Fibroblast of lung (primary cell): Measurements from ENCODE around the gene CRYGA. TPM values are rescaled to one million over a fixed set of nuclear protein-coding genes. Genes with fewer than 3 reads are reported as not detected.

Experiments used
- DNase-seq, 2 donors: peaks; one replicate each; pipeline versions ENCODE4 v3.0.0 to v3.0.0-alpha.2; 2010; ENCODE audit warnings: low read depth in 2 of 2
- H2AFZ ChIP-seq: 2 replicates; pipeline ENCODE4 v1.5.1; 2012; ENCODE audit warnings: low read length, control low read depth, inconsistent platforms
- H3K27ac ChIP-seq: 2 replicates; pipeline ENCODE4 v1.5.1; 2011; ENCODE audit warnings: low read length, control low read depth; ENCODE audit not compliant: insufficient read depth
- H3K27me3 ChIP-seq: 2 replicates; pipeline ENCODE4 v1.5.1; 2011; ENCODE audit warnings: mild to moderate bottlenecking, low read length; ENCODE audit not compliant: control insufficient read depth, insufficient read depth
- H3K36me3 ChIP-seq: 2 replicates; pipeline ENCODE4 v1.5.1; 2011; ENCODE audit warnings: low read length; ENCODE audit not compliant: control insufficient read depth, insufficient read depth
- H3K4me1 ChIP-seq: 2 replicates; pipeline ENCODE4 v1.5.1; 2011; ENCODE audit warnings: low read length; ENCODE audit not compliant: control insufficient read depth, insufficient read depth; ENCODE audit errors: extremely low read depth
- H3K4me2 ChIP-seq: 2 replicates; pipeline ENCODE4 v1.5.1; 2011; ENCODE audit warnings: low read length, control low read depth; ENCODE audit not compliant: insufficient read depth; ENCODE audit errors: extremely low read depth
- H3K4me3 ChIP-seq, 4 experiments: fragments of 200-600 bp in 1 of 4; sonication (generic) in 1 of 4; replicated peaks in 1 of 4; 2 replicates each; pipeline ENCODE4 v1.5.1; 2011 to 2016; ENCODE audit warnings: low read length in 4 of 4, low read depth in 3 of 4, mild to moderate bottlenecking in 3 of 4, control low read depth in 2 of 4, inconsistent platforms in 1 of 4, mixed read lengths in 1 of 4; ENCODE audit not compliant: insufficient read depth in 1 of 4; ENCODE audit errors: control extremely low read depth in 1 of 4
- H3K79me2 ChIP-seq: 2 replicates; pipeline ENCODE4 v1.5.1; 2012; ENCODE audit warnings: mild to moderate bottlenecking, low read length, inconsistent platforms; ENCODE audit not compliant: control insufficient read depth, insufficient read depth
- H3K9ac ChIP-seq: 2 replicates; pipeline ENCODE4 v1.5.1; 2011; ENCODE audit warnings: mild to moderate bottlenecking, low read length, control low read depth; ENCODE audit not compliant: insufficient read depth
- H3K9me3 ChIP-seq: 2 replicates; pipeline ENCODE4 v1.5.1; 2012; ENCODE audit warnings: low read depth, low read length; ENCODE audit not compliant: control insufficient read depth, insufficient read depth
- H4K20me1 ChIP-seq: 2 replicates; pipeline ENCODE4 v1.5.1; 2011; ENCODE audit warnings: low read length; ENCODE audit not compliant: control insufficient read depth, insufficient read depth; ENCODE audit errors: extremely low read depth
- EZH2 ChIP-seq: IDR thresholded peaks from 2 replicates; pipeline ENCODE4 v1.5.1; 2012; ENCODE audit warnings: low read length, control low read depth, mild to moderate bottlenecking; ENCODE audit errors: missing control alignments
- polyA plus RNA-seq, 2 donors: library from polyadenylated mRNA; depleted of rRNA in 1 of 2; stranded (reverse) in 1 of 2; unstranded in 1 of 2; fragments of >200 nt; gene quantifications; 2 replicates each; pipeline ENCODE4 v1.2.1, GENCODE V29; 2011 to 2012; ENCODE audit warnings: missing spikeins in 1 of 2
- total RNA-seq: library from RNA; depleted of rRNA; stranded (reverse); fragments of >200 nt; gene quantifications from 2 replicates; pipeline ENCODE4 v1.2.1, GENCODE V29; 2014
- TF ChIP-seq, protein P1 (sequence below), 2 donors: IDR thresholded peaks in 1 of 2; conservative IDR thresholded peaks in 1 of 2; 1 replicate in 1 of 2; 2 replicates in 1 of 2; pipeline ENCODE4 v1.5.1; 2011 to 2012; ENCODE audit warnings: low read length in 2 of 2, control low read depth in 1 of 2, inconsistent platforms in 1 of 2, low read depth in 1 of 2, mild to moderate bottlenecking in 1 of 2

CRYGA gene
- total and polyA plus RNA-seq, 2 donors (not counting 1 experiment from before 2014, with no cell fraction given): not detected

GRCh38 chr2:208153156-208153555 lies 10.2 kb downstream of the CRYGA start:
- peak in 1 of 2 donors; percentile 33 for DNase-seq
- no peak overlapping the region for H3K4me3 ChIP-seq
- no peaks in the 10 kb centered on the region for H3K36me3 ChIP-seq

DNA sequence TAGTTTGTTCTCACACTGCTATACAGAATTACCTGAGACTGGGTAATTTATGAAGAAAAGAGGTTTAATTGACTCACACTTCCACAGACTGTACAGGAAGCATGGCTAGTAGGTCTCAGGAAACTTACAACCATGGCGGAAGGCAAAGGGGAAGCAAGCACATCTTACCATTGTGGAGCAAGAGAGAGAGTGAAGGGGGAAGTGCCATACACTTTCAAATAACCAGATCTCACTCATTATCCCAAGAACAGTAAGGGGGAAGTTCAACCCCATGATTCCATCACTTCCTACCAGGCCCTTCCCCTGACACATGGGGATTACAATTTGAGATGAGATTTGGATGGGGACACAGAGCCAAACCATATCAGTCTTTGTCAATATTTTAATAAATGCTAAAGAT lies 12.4 kb downstream of the CRYGA start:
- no peaks in the 10 kb centered on the region for H4K20me1 ChIP-seq
- no peak overlapping the region for H3K4me3 ChIP-seq
- no peak overlapping the region for H3K9ac ChIP-seq
- TF ChIP-seq EZH2: no peak
- TF ChIP-seq, protein P1, sequence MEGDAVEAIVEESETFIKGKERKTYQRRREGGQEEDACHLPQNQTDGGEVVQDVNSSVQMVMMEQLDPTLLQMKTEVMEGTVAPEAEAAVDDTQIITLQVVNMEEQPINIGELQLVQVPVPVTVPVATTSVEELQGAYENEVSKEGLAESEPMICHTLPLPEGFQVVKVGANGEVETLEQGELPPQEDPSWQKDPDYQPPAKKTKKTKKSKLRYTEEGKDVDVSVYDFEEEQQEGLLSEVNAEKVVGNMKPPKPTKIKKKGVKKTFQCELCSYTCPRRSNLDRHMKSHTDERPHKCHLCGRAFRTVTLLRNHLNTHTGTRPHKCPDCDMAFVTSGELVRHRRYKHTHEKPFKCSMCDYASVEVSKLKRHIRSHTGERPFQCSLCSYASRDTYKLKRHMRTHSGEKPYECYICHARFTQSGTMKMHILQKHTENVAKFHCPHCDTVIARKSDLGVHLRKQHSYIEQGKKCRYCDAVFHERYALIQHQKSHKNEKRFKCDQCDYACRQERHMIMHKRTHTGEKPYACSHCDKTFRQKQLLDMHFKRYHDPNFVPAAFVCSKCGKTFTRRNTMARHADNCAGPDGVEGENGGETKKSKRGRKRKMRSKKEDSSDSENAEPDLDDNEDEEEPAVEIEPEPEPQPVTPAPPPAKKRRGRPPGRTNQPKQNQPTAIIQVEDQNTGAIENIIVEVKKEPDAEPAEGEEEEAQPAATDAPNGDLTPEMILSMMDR (conservative IDR thresholded peaks at IDR 0.05 in 1 of 2, IDR thresholded peaks at IDR 0.05 in 1 of 2; ENCODE audit: low read depth in 1 of 2, low read length in 2 of 2): no peak
- H3K27ac ChIP-seq: no peak overlapping the region
- DNase-seq: no peak
- H3K27me3 ChIP-seq: no peaks in the 10 kb centered on the region
- H3K79me2 ChIP-seq: no peaks in the 10 kb centered on the region
- H3K9me3 ChIP-seq: no peaks in the 10 kb centered on the region
- H3K36me3 ChIP-seq: no peaks in the 10 kb centered on the region
- H2AFZ ChIP-seq: no peak overlapping the region
- no peak overlapping the region for H3K4me2 ChIP-seq
- H3K4me1 ChIP-seq: no peaks in the 10 kb centered on the region

More at GRCh38 chr2:208153156-208153555, 10.2 kb downstream of the CRYGA start:
- H3K27me3 ChIP-seq: no peaks in the 10 kb centered on the region
- H3K9ac ChIP-seq: no peak overlapping the region
- H3K79me2 ChIP-seq: no peaks in the 10 kb centered on the region
- H2AFZ ChIP-seq: no peak overlapping the region
- no peak overlapping the region for H3K4me2 ChIP-seq
- H4K20me1 ChIP-seq: no peaks in the 10 kb centered on the region
- no peak for TF ChIP-seq EZH2
- no peaks in the 10 kb centered on the region for H3K9me3 ChIP-seq
- no peak overlapping the region for H3K27ac ChIP-seq
- H3K4me1 ChIP-seq: no peaks in the 10 kb centered on the region

GRCh38 chr2:208150094-208150493 lies 13.3 kb downstream of the CRYGA start:
- no peak overlapping the region for H3K9ac ChIP-seq
- DNase-seq: no peak
- H2AFZ ChIP-seq: no peak overlapping the region
- no peaks in the 10 kb centered on the region for H3K9me3 ChIP-seq
- no peaks in the 10 kb centered on the region for H3K4me1 ChIP-seq
- no peaks in the 10 kb centered on the region for H4K20me1 ChIP-seq
- H3K4me3 ChIP-seq: no peak overlapping the region
- H3K4me2 ChIP-seq: no peak overlapping the region
- no peaks in the 10 kb centered on the region for H3K36me3 ChIP-seq
- no peak overlapping the region for H3K27ac ChIP-seq
- H3K79me2 ChIP-seq: no peaks in the 10 kb centered on the region
- H3K27me3 ChIP-seq: no peaks in the 10 kb centered on the region
- no peak for TF ChIP-seq EZH2
- TF ChIP-seq, protein P1 (conservative IDR thresholded peaks at IDR 0.05 in 1 of 2, IDR thresholded peaks at IDR 0.05 in 1 of 2; ENCODE audit: low read depth in 1 of 2, low read length in 2 of 2): no peak
